Fibroblast of lung (primary cell): ENCODE data around the gene CEP41.

Experiments used
- CTCF ChIP-seq, 2 donors: IDR thresholded peaks in 1 of 2; conservative IDR thresholded peaks in 1 of 2; 1 replicate in 1 of 2; 2 replicates in 1 of 2; pipeline ENCODE4 v1.5.1; 2011 to 2012; ENCODE audit warnings: low read length in 2 of 2, control low read depth in 1 of 2, inconsistent platforms in 1 of 2, low read depth in 1 of 2, mild to moderate bottlenecking in 1 of 2
- EZH2 ChIP-seq: IDR thresholded peaks from 2 replicates; pipeline ENCODE4 v1.5.1; 2012; ENCODE audit warnings: low read length, control low read depth, mild to moderate bottlenecking; ENCODE audit errors: missing control alignments

GRCh38 chr7:130346177-130346905, 94.5 kb downstream of the CEP41 start:
- TF ChIP-seq CTCF (conservative IDR thresholded peaks at IDR 0.05 in 1 of 2, IDR thresholded peaks at IDR 0.05 in 1 of 2; ENCODE audit: low read depth in 1 of 2, low read length in 2 of 2) (no peak), EZH2 (no peak)
